Fibroblast of upper back skin (primary cell): ENCODE data around the gene UEVLD.

Experiments
- DNase-seq: peaks from one replicate; pipeline ENCODE4 v3.0.0-alpha.2; 2013

Gene UEVLD

GRCh38 chr11:18580113-18580766 is 8.3 kb downstream of the UEVLD start:
- DNase-seq: no peak

DNA sequence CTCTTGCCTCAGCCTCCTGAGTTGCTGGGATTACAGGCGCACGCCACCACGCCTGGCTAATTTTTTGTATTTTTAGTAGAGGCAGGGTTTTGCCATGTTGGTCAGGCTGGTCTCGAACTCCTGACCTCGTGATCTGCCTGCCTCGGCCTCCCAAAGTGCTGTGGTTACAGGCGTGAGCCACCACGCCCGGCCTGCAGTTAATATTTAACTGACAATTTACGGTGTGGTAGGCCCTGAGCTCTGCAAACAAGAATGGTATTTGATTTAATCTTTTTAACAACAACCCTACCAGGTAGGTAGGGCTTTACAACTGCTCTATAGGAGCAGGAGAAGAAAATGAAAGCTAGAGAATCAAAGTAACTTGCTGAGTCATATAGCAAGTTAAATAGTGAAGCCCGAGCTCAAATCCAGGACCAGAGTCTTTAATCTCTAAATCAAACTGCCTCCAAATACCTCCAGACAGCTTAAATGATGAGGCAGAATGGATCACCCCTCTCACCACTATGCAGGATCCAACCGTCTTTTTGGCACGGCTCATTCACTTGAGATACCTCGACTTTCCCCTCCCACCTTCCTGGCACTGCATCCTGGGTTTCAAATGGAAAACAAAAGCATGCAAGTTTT is 9.4 kb downstream of the UEVLD start:
- DNase-seq: no peak

DNA sequence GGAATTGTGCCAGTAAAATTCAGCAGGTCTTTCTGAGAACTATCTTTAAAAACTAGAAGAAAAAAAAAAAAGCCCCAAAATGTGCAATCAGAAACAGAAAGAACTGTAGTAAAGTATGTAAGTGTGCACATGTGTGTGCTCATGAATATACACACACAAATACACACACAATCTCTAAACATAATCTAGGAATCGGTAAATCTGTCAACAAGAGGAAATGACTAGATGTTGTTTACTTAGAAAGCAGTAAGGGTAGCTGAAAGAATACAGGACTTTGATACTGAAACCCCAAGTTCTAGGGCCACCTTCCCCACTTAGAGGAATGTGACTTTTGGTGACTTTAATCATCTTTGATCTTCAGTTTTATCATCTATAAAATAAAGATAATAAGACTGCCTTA is 13.2 kb downstream of the UEVLD start:
- DNase-seq: no peak

DNA sequence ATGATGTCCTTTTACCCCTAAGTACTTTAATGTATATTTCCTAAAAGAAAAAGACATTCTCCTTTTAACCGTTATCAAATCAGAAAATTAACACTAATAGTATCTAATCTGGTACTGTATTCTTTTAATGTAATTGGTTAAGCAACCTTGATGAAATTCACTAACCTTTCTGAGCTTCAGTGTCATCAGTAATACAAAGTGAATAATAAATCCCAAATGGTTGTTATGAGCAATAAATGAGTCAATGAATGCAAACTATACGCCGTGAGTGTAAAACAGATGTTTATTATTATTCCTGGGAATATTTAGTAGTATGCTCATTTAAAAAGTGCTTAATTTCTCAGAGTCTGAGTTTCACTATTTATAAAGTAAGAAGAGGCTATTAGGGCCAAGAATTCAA is 21.5 kb downstream of the UEVLD start:
- peak; percentile 25 for DNase-seq

GRCh38 chr11:18566406-18566805 is 22.1 kb downstream of the UEVLD start:
- DNase-seq: peak; percentile 7

- no peak for DNase-seq
Observed at GRCh38 chr11:18564149-18564548, 24.4 kb downstream of the UEVLD start.

DNA sequence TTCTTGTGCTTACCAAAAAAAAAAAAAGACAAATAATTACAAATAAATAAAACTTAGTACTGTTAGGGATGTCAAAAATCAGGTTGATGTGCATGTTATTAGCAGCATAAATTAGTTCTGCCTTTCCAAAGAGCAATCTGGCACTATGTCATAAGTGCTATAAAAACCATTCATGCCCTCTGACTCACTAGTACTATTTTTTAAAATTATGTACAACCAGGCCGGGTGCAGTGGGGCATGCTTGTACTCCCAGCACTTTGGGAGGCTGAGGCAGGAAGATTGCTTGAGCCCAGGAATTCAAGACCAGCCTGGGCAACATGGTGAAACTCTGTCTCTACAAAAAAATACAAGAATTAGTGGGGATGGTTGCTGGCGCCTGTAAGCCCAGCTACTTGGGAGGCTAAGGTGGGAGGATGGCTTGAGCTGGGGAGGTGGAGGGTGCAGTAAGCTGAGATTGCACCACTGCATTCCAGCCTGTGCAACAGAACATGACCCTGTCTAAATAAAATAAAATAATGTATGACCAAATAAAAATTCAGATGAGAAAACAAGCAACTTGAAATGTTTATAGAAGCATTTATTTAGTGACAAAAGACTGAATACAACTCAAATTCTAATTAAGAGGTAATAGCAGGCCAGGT is 25.3 kb downstream of the UEVLD start:
- no peak for DNase-seq

DNA sequence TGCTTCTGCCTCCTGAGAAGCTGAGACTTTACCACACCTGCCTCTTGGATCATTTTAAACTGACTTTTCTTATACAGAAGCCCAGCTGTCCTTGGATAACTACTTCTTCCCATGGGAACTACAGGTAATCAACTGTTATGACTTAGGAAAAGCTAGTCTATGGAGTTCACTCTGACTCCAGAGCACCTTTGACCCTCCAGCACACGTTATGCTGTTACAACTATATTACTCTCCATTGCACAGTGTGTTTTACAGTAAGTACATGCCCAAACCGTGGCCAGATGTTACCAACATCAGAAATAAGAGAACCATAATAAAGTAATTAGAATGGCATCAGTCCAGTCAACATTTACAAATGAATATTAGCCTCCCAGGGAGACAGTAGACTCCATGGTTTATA is 40.5 kb downstream of the UEVLD start:
- no peak for DNase-seq

- DNase-seq: peak; percentile 11
Observed at GRCh38 chr11:18540207-18541009, 48.1 kb downstream of the UEVLD start.

DNA sequence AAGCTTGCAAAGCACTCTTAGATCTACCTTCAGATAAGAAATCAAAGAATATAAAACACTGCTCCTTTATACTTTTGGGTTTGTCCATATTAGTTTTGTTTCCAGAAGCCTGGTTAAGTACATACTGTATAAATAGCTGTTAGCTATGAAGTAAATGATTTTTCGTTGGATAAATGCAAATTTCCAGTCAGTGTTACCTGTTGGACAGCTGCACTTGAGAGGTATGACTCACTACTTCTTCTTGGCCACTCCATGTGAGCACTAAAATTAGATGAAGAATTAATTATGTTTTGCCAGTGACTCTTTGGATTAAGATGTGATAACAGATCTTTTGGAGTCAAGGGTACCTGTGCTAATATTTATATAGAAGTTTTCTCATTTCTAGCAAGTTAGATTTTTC is 52.3 kb downstream of the UEVLD start:
- no peak for DNase-seq

- no peak for DNase-seq
Observed at GRCh38 chr11:18534245-18534644, 54.3 kb downstream of the UEVLD start.

DNA sequence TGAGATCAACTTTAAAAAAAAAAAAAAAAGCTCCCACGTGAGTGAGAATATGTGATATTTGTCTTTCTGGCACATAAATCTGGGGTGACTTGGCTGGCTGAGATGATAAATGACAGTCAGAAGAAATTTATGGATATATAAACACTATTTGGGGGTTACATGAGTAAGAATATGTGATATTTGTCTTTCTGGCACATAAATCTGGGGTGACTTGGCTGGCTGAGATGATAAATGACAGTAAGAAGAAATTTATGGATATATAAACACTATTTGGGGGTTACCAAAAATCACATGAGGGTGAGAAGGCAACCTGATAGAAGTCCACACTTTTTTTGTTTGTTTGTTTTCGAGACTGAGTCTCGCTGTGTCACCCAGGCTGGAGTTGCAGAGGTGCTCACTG is 55.2 kb downstream of the UEVLD start:
- no peak for DNase-seq

GRCh38 chr11:18527512-18527911 is 61.0 kb downstream of the UEVLD start:
- peak; percentile 10 for DNase-seq

- DNase-seq: peak; percentile 93
Observed at GRCh38 chr11:18526521-18527296, 61.8 kb downstream of the UEVLD start, which contains the start of gene TSG101. Gene TSG101, minus strand, starts transcription at chr11:18526942. Its CDS starts 126 bp downstream, at chr11:18526816.

- DNase-seq: no peak
Observed at GRCh38 chr11:18526130-18526520, 62.4 kb downstream of the UEVLD start.

GRCh38 chr11:18524248-18524647 is 64.3 kb downstream of the UEVLD start:
- DNase-seq: no peak

- DNase-seq: no peak
Observed at GRCh38 chr11:18523084-18523483, 65.5 kb downstream of the UEVLD start.

DNA sequence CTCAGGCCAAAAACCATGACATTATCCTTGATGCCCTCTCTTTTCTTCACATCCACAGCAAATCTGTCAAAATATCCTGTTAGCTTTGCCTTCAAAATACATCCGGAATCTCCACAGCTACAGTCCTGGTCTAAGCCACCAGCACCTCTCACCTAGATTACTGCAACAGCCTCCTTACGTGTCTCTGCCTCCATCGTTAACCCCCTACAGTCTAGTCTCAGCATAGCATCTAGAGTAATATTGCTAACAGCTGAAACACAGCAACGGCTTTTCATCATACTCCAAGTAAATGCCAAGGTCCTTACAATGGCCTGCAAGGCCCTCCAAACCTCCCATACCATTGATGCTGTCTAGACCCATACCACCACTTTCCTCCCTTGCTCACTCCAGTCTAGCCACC is 66.1 kb downstream of the UEVLD start:
- no peak for DNase-seq

DNA sequence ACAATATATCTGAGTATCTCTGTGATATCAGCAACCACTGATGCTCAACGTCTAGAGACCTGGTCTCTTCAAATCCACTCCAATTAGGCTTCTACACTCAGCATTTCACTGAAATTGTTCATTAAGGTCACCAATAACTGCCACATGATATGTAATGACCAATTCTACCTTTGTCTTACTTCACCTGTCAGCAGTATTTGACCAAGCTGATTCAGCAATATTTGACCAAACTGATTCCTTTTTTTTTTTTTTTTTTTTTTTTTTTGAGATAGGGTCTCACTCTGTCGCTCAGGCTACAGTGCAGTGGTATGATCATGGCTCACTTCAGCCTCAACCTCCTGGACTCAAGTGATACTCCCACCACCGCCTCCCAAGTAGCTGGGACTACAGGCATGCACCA is 67.4 kb downstream of the UEVLD start:
- DNase-seq: no peak

DNA sequence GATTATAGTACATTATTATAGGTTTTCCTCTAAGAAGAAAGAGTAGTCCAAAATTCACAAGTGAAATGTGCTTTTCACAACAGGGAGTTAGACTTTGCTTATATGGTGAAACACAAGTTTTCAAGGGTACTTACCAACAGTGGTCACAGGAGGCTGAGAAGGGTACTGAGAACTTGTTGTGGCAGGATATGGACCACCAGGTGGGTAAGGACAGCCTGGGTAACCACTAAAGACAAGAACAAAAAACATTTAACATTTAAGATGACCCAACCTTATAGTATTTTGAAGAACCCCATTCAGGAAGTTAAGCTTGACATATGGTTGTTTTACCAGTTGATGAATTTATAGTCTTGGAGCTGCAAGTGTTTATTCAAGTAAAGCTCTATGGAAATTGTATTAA is 86.2 kb downstream of the UEVLD start:
- DNase-seq: no peak

DNA sequence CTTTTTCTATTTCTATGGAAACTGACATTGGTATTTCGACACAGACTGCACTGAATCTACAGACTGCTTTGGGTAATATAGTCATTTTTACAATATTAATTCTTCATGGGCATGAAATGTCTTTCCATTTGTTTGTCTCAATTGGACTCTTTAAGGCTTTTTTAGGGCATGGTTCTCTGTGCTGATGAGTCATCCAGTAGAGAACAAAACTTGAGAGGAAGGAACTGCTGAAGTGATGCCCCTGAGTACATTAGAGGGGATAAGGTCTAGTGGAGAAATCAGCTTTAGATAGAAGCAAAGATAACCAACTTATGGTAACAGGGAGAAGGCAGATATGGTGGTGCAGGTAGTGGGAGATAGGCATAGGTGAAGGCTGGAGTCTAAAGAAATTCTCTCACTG is 86.9 kb downstream of the UEVLD start:
- DNase-seq: no peak

DNA sequence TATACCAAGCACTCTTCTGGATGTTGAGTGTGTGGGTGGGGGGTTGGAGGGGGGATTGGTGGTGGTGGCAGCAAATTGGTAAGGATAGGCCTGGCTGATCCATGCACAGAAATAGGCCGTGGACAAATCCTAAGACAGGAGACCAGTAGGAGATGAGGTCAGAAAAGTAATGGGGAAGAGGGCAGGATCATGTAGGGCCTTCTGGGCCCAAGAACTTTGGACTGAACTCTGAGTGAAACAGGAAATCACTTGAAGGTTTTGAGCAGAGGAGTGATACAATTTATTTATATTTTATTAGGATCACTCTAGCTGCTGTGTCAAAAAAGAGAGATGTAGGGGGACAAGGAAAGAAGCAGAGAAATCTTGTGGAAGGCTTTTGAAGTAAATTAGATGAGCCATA is 90.5 kb downstream of the UEVLD start:
- no peak for DNase-seq

DNA sequence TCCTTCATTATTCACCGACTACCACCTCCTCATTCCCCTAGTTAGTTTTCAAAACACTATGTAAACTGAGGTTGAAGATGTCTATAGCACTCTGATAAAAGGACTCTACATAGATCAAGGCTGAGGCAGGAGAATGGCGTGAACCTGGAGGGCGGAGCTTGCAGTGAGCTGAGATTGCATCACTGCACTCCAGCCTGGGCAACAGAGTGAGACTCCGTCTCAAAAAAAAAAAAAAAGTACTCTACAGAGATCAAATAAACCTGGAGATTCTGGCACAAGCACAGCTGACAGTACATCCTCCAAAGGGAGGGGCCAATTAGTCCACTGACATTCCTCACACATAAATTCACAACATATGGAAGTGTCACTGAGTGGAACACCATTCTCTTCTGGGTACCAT is 92.8 kb downstream of the UEVLD start:
- DNase-seq: peak; percentile 12
